ENCODE results near the gene ERI2. TPM values are rescaled to one million over a fixed set of nuclear protein-coding genes. Genes with fewer than 3 reads are reported as not detected.
"Not testable (repeated sequence)": the region's sequence is repeated elsewhere in the genome, so short reads cannot be mapped to it uniquely, and the experiment has no call there.

Gene ERI2
- polyA plus RNA-seq, 12 donors = 14.9 to 28.7 (median 21.1) TPM; not detected in 1

GRCh38 chr16:20767577-20767976 is 38.7 kb downstream of the ERI2 start:
- no peak for DNase-seq

DNA sequence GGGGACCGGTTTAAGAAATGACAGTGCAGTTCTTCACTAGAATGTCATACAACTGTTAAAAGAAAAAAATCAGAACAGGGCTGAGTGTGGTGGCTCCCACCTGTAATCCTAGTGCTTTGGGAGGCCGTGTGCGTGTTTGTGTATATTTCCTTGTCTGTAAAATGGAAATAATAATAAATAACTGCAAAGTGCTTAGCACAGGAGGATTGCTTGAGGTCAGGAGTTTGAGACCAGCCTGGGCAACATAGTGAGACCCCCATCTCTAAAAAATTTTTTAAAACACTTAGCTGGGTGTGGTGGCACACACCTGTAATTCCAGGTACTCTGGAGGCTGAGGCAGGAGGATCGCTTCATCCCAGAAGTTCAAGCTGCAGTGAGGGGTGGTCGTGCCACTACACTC is 40.0 kb downstream of the ERI2 start:
- no peak for DNase-seq

DNA sequence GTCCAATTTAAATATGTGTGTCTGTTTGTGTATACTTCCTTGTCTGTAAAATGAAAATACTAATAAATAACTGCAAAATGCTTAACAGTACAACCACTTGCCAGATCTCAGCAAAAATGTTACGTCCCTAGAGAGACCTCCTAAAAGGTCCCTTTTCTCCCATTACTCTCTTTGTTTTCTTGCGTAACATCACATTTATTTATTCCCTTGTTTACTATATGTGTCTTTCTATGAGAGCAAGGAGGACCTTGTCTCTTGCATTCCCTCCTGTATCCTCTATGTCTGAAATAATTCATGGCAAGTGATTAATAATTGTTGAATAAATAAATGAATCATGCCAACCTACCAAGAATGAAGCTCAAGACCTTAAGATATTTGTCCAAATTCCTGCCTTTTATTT is 40.5 kb downstream of the ERI2 start:
- DNase-seq = no peak

DNA sequence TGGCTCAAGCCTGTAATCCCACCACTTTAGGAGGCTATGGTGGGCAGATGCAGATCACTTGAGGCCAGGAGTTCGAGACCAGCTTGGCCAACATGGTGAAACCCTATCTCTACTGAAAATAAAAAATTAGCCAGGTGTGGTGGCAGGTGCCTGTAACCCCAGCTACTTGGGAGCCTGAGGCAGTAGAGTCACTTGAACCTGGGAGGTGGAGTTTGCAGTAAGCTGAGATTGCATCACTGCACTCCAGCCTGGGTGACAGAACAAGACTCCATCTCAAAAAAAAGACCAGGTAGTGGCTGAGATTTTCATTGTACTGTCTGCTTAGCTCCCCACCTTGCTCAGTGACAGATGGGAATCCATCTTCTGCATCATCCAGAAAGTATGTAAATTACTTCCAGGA is 41.8 kb downstream of the ERI2 start:
- not testable (repeated sequence) for DNase-seq

- peak; percentile 76 for DNase-seq
Measured at GRCh38 chr16:20763461-20764232, 42.6 kb downstream of the ERI2 start, which contains the start of gene ACSM3. TSS of gene ACSM3 (plus strand) at chr16:20764014. CDS start at chr16:20770035, 6,021 bp downstream.

GRCh38 chr16:20762404-20763123 is 43.7 kb downstream of the ERI2 start:
- no peak for DNase-seq

- no peak for DNase-seq
Measured at GRCh38 chr16:20761175-20761574, 45.1 kb downstream of the ERI2 start.

GRCh38 chr16:20760346-20760745 is 45.9 kb downstream of the ERI2 start:
- DNase-seq = no peak

- not testable (repeated sequence) for DNase-seq
Measured at GRCh38 chr16:20755799-20756198, 50.5 kb downstream of the ERI2 start.

DNA sequence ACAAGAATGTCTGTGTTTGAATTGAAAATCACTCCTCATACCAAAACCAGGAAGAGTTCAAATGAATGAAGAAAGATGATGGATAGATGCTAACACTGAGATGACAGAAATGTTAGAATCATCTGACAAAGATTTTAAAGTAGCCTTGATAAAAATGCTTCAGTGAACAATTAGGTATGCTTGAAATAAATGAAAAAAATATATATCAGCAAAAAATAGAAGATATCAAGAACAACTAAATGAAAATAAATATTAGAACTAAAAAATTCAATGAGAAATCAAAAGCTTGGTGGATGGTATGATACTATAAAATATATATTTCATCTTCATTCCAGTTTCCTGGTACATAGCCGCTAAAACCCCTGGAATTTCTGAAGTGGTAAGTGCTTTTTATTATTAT is 51.0 kb downstream of the ERI2 start:
- no peak for DNase-seq

GRCh38 chr16:20753727-20754126 is 52.5 kb downstream of the ERI2 start:
- DNase-seq = no peak

- DNase-seq = no peak
Measured at GRCh38 chr16:20750558-20750957, 55.7 kb downstream of the ERI2 start.

DNA sequence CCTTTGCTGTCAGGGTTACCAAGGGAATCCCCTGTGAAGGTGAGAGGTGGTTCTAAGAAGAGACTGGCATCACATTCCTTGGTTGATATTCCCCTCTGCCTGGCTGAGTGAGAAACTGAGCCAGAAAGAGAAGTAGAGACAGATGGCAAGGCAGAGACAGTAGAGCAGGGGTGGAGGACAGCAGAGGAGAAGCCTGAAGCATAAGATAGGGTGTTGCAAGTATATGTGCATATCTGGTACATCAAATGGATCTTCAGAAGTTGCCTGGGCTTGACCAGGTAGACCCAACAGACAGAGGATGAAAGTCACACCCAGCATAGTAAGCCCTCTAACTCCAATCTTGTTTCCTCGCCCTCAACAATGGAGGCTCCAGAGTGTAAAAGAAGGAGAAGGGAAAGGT is 56.8 kb downstream of the ERI2 start:
- no peak for DNase-seq

GRCh38 chr16:20747030-20747816 is 59.0 kb downstream of the ERI2 start:
- no peak for DNase-seq

- DNase-seq = no peak
Measured at GRCh38 chr16:20746461-20746860, 59.8 kb downstream of the ERI2 start.

Other genes with a start within 250 kb of the ERI2 start
- 1 to 10 TPM in 1 of 12 donors, under 1 TPM in 8, not detected in 3; 0.32 to 1.2 (median 0.61) TPM for gene ACSM2B, start 230.1 kb downstream of the ERI2 start, polyA plus RNA-seq (ENCODE audit: insufficient read length in 12 of 12)
- under 1 TPM in 3 of 12 donors, not detected in 9; 0.18 to 0.33 (median 0.22) TPM for gene ACSM1, start 108.8 kb downstream of the ERI2 start, polyA plus RNA-seq (ENCODE audit: insufficient read length in 12 of 12)
- gene THUMPD1, start 64.7 kb downstream of the ERI2 start, polyA plus RNA-seq (ENCODE audit: insufficient read length in 12 of 12) = 10 to 100 TPM in 11 of 12 donors, not detected in 1; 25.7 to 44.7 (median 34.3) TPM
- gene ACSM3, start 42.5 kb downstream of the ERI2 start, polyA plus RNA-seq (ENCODE audit: insufficient read length in 12 of 12) = 10 to 100 TPM in 1 of 12 donors, 1 to 10 TPM in 10, not detected in 1; 1.7 to 17.4 (median 4.1) TPM
- 1 to 10 TPM in 10 of 12 donors, not detected in 2; 3.7 to 7.9 (median 5.6) TPM for gene REXO5, start 55 bp upstream of the ERI2 start, polyA plus RNA-seq (ENCODE audit: insufficient read length in 12 of 12)
- 1 to 10 TPM in 11 of 12 donors, not detected in 1; 3.9 to 7.0 (median 6.0) TPM for gene DCUN1D3, start 93.9 kb upstream of the ERI2 start, polyA plus RNA-seq (ENCODE audit: insufficient read length in 12 of 12)
- gene LYRM1, start 94.3 kb upstream of the ERI2 start, polyA plus RNA-seq (ENCODE audit: insufficient read length in 12 of 12) = 10 to 100 TPM in 11 of 12 donors, not detected in 1; 18.8 to 25.2 (median 22.5) TPM

Data from muscle of arm (tissue), 12 donors.